Vagina (tissue), 2 donors: ENCODE measurements around the gene HAUS2. TPM values are rescaled to one million over a fixed set of nuclear protein-coding genes. Genes with fewer than 3 reads are reported as not detected.

Source experiments
- DNase-seq, 2 donors: peaks; one replicate each; pipeline ENCODE4 v3.0.0-alpha.2; 2017; ENCODE audit errors: extremely low spot score in 2 of 2
- H3K27ac ChIP-seq: fragments of 200-600 bp; sonication (generic); one replicate; pipeline ENCODE4 v1.5.1; 2019
- H3K27me3 ChIP-seq: fragments of 200-600 bp; sonication (generic); one replicate; pipeline ENCODE4 v1.5.1; 2019
- H3K36me3 ChIP-seq, 2 donors: fragments of 200-600 bp; sonication (generic); one replicate each; pipeline ENCODE4 v1.5.1; 2017 to 2019
- H3K4me1 ChIP-seq: fragments of 200-600 bp; sonication (generic); one replicate; pipeline ENCODE4 v1.5.1; 2019
- H3K4me3 ChIP-seq, 2 donors: fragments of 200-600 bp; sonication (generic); 1 replicate in 1 of 2; 2 replicates in 1 of 2; pipeline ENCODE4 v1.5.1; 2016 to 2019
- H3K9me3 ChIP-seq: fragments of 200-600 bp; sonication (generic); one replicate; pipeline ENCODE4 v1.5.1; 2019
- CTCF ChIP-seq, 3 experiments: fragments of 450-650 bp in 2 of 3; fragments of 200-600 bp in 1 of 3; sonication (generic) in 1 of 3; IDR thresholded peaks; one replicate each; pipeline ENCODE4 v1.5.1; 2017 to 2019; ENCODE audit warnings: antibody characterized with exemption in 3 of 3, mild to moderate bottlenecking in 2 of 3, moderate library complexity in 2 of 3
- POLR2A ChIP-seq, 2 donors: fragments of 450-650 bp; IDR thresholded peaks; one replicate each; pipeline ENCODE4 v1.6.1; 2017; ENCODE audit warnings: antibody characterized with exemption in 2 of 2, mild to moderate bottlenecking in 2 of 2, moderate library complexity in 2 of 2
- POLR2AphosphoS5 ChIP-seq, 2 donors: sonication (generic); formaldehyde crosslinking; IDR thresholded peaks; one replicate each; pipeline ENCODE4 v1.9.0; 2017; ENCODE audit warnings: antibody characterized with exemption in 2 of 2, mild to moderate bottlenecking in 2 of 2, low read depth in 1 of 2; ENCODE audit not compliant: insufficient read depth in 1 of 2
- intact Hi-C: fragments of 100-400 bp; cut with DNase I; formaldehyde crosslinking; loops from one replicate; pipeline ENCODE4 v1.15.1; 2023
- total RNA-seq: library from RNA; depleted of rRNA; stranded (reverse); fragments of >200 nt; gene quantifications from one replicate; pipeline ENCODE4 v1.2.3, GENCODE V29; 2016

Gene HAUS2
- total RNA-seq, 1 donor from 2014 or later: 25.8 TPM

GRCh38 chr15:42523331-42523730, 25.3 kb upstream of the HAUS2 start:
- Histone ChIP-seq H3K4me1 (no peaks in the 10 kb centered on the region), H3K9me3 (no peaks in the 10 kb centered on the region), H3K27me3 (no peaks in the 10 kb centered on the region), H3K27ac (no peak overlapping the region), H3K4me3 (no peak overlapping the region), H3K36me3 (peaks cover 0 to 47% of the 10 kb centered on the region in 2 donors)
- intact Hi-C loops: no loop called here
- TF ChIP-seq CTCF (IDR thresholded peaks at IDR 0.05) (no peak), POLR2A (IDR thresholded peaks at IDR 0.05) (no peak), POLR2AphosphoS5 (IDR thresholded peaks at IDR 0.05; ENCODE audit: insufficient read depth in 1 of 2, low read depth in 1 of 2) (no peak)
- DNase-seq: no peak

- Histone ChIP-seq H3K27me3 (no peaks in the 10 kb centered on the region), H3K27ac (no peak overlapping the region), H3K9me3 (no peaks in the 10 kb centered on the region), H3K4me1 (no peaks in the 10 kb centered on the region), H3K36me3 (peaks cover 0 to 50% of the 10 kb centered on the region in 2 donors), H3K4me3 (no peak overlapping the region)
- no peak for DNase-seq
- intact Hi-C loops: no loop called here
- TF ChIP-seq POLR2AphosphoS5 (IDR thresholded peaks at IDR 0.05; ENCODE audit: insufficient read depth in 1 of 2, low read depth in 1 of 2) (no peak), POLR2A (IDR thresholded peaks at IDR 0.05) (no peak), CTCF (IDR thresholded peaks at IDR 0.05) (no peak)
Measured at GRCh38 chr15:42528970-42529369, 19.7 kb upstream of the HAUS2 start.

GRCh38 chr15:42533246-42533645, 15.4 kb upstream of the HAUS2 start:
- Histone ChIP-seq H3K27ac (no peak overlapping the region), H3K4me1 (no peaks in the 10 kb centered on the region), H3K27me3 (no peaks in the 10 kb centered on the region), H3K4me3 (no peak overlapping the region), H3K36me3 (peaks cover 0 to 38% of the 10 kb centered on the region in 2 donors), H3K9me3 (no peaks in the 10 kb centered on the region)
- intact Hi-C loops: no loop called here
- no peak for DNase-seq
- TF ChIP-seq POLR2A (IDR thresholded peaks at IDR 0.05) (no peak), POLR2AphosphoS5 (IDR thresholded peaks at IDR 0.05; ENCODE audit: insufficient read depth in 1 of 2, low read depth in 1 of 2) (no peak), CTCF (IDR thresholded peaks at IDR 0.05) (no peak)

- no peaks in the 10 kb centered on the region for H3K27me3 ChIP-seq
Measured at GRCh38 chr15:42544853-42545629, 3.6 kb upstream of the HAUS2 start.

More at GRCh38 chr15:42544853-42545629, 3.6 kb upstream of the HAUS2 start:
- TF ChIP-seq POLR2AphosphoS5 (IDR thresholded peaks at IDR 0.05; ENCODE audit: insufficient read depth in 1 of 2, low read depth in 1 of 2): no peak
- TF ChIP-seq CTCF (IDR thresholded peaks at IDR 0.05): no peak
- no peak for TF ChIP-seq POLR2A (IDR thresholded peaks at IDR 0.05)
- intact Hi-C loops: no loop called here
- Histone ChIP-seq H3K4me3 (no peak overlapping the region), H3K9me3 (no peaks in the 10 kb centered on the region), H3K4me1 (peaks cover 32% of the 10 kb centered on the region), H3K36me3 (peaks cover 0 to 31% of the 10 kb centered on the region in 2 donors), H3K27ac (no peak overlapping the region)
- no peak for DNase-seq
